Lower leg skin (tissue), 4 donors: ENCODE results near the gene TMA7. TPM values are rescaled to one million over a fixed set of nuclear protein-coding genes. Genes with fewer than 3 reads are reported as not detected.

ENCODE experiments used
- DNase-seq, 2 donors: peaks; one replicate each; pipeline ENCODE4 v3.0.0-alpha.2; 2019; ENCODE audit warnings: low spot score in 2 of 2
- H3K4me3 ChIP-seq: fragments of 200-600 bp; sonication (generic); 2 replicates; pipeline ENCODE4 v1.5.1; 2017; ENCODE audit warnings: mild to moderate bottlenecking, low read depth; ENCODE audit not compliant: poor library complexity, severe bottlenecking
- POLR2A ChIP-seq, 2 donors: fragments of 450-650 bp; IDR thresholded peaks; one replicate each; pipeline ENCODE4 v1.6.1; 2016 to 2017; ENCODE audit warnings: antibody characterized with exemption in 2 of 2, mild to moderate bottlenecking in 1 of 2, moderate library complexity in 1 of 2
- WGBS, 2 donors: methylation state at CpG; one replicate each; pipeline ENCODE4 v1.1.5; 2018; 5-methylcytosine and 5-hydroxymethylcytosine counted together
- intact Hi-C: fragments of 100-400 bp; cut with DNase I; formaldehyde crosslinking; loops from one replicate; pipeline ENCODE4 v1.15.0; 2023; ENCODE audit warnings: low total_unique reads
- total RNA-seq, 4 donors: library from RNA; depleted of rRNA; stranded (reverse); fragments of >200 nt; gene quantifications; one replicate each; pipeline ENCODE4 v1.1.0, GENCODE V29; 2016
- TF ChIP-seq, protein P1 (sequence below), 3 donors: fragments of 450-650 bp; IDR thresholded peaks; one replicate each; pipeline ENCODE4 v1.5.1; 2016; ENCODE audit warnings: antibody characterized with exemption in 3 of 3, mild to moderate bottlenecking in 3 of 3, moderate library complexity in 2 of 3

Gene TMA7
- total RNA-seq, 4 donors from 2014 or later = 173 to 271 (median 250) TPM

DNA sequence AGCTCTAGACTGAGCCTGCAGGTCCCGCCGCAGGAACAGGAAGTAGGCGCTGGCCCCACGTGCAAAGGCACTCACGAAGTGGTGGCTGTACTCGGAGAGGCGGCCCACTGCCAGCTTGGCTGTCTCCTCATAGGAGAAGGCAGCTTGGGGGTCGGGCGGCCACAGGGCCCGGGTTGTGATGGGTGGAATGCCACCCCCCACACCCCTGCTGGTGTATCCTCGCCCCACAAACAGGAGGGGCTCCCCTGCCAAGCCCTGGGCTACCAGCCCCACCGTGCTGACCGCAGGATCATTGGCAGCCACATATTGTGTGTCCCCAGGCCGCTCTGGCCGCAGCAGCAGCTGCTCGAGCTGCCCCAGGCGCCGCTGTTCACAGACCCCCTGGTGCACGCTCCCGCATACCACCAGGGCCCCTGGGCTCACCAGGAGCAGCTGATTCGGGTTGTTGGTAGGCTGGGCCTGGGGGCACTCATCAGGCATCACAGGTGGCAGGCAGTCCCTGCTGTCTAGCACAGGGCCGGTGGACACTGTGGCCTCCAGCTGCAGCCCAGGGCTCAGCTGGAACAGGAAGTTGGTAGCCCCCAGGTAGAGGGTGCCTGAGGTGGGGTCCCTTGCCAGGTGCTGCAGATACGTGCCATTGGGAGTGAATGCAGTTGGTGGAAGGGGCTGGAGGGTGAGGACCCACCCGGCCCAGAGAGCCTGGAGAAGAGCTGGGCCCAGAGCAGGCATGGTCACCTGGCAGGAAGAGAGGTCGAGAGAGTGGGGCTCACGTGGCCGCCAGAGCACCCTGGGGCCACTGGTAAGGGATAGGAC lies 16.0 kb upstream of the TMA7 start:
- WGBS, 2 donors = 83 to 85% methylated on average over 26 to 27 of the region's 27 CpGs
- no peak overlapping the region for H3K4me3 ChIP-seq
- intact Hi-C loops = no loop called here
- TF ChIP-seq POLR2A (IDR thresholded peaks at IDR 0.05) = no peak
- TF ChIP-seq, protein P1, sequence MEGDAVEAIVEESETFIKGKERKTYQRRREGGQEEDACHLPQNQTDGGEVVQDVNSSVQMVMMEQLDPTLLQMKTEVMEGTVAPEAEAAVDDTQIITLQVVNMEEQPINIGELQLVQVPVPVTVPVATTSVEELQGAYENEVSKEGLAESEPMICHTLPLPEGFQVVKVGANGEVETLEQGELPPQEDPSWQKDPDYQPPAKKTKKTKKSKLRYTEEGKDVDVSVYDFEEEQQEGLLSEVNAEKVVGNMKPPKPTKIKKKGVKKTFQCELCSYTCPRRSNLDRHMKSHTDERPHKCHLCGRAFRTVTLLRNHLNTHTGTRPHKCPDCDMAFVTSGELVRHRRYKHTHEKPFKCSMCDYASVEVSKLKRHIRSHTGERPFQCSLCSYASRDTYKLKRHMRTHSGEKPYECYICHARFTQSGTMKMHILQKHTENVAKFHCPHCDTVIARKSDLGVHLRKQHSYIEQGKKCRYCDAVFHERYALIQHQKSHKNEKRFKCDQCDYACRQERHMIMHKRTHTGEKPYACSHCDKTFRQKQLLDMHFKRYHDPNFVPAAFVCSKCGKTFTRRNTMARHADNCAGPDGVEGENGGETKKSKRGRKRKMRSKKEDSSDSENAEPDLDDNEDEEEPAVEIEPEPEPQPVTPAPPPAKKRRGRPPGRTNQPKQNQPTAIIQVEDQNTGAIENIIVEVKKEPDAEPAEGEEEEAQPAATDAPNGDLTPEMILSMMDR (IDR thresholded peaks at IDR 0.05) = no peak
- DNase-seq = no peak

DNA sequence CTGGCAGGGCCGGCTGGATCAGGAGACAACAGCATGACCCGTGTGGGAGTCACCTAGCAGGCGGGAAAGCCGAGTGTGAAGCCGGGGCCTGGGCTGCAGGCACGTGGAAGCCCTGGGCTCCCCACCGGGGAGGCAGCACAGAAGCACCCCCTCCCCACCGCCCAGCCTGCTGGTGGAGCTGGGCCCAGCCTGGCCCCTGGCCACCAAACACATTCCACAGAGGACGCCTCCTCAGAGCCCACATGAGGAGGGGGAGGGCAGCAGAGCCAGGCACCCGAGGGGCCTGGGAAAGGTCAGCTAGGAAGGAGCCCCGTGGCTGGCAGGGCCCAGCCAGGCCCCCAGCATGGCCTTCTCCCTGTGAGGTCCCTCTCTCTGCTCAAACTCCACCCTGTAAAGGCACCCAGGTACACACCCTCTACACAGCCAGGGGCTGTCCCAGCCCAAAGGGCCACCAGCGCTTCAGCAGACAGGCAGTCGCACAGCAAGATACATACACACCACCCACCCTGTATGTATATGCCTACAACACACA lies 14.7 kb upstream of the TMA7 start:
- intact Hi-C loops = no loop called here
- TF ChIP-seq POLR2A (IDR thresholded peaks at IDR 0.05) = no peak
- TF ChIP-seq, protein P1 (IDR thresholded peaks at IDR 0.05) = no peak
- WGBS, 2 donors = 29 to 55% methylated on average over 6 to 13 of the region's 13 CpGs
- H3K4me3 ChIP-seq = no peak overlapping the region
- no peak for DNase-seq

DNA sequence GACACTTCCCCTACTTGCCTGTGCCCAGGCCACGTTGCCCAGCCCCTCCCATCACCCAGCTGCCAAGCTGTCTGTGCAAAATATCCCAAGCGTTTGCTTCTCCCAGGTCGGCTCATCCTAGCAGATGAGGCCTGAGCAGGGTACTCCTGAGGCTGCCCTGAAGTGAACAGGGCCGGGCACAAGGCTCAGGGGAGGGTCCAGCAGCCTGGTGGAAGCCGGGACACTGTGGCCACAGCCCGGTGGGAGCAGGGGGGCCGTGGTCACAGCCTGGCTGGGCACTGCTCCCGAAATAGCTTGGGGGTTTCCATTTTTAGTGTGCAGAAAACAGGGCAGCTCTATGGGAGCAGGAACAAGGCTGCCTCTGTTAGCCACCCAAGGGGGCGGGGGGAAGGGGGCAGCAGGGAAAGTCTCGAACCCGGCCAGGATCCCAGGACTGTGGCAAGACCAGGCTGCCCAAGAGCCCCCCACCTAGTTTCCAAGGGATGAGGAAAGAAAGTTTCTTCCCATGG lies 13.6 kb upstream of the TMA7 start:
- H3K4me3 ChIP-seq = no peak overlapping the region
- TF ChIP-seq, protein P1 (IDR thresholded peaks at IDR 0.05) = no peak
- TF ChIP-seq POLR2A (IDR thresholded peaks at IDR 0.05) = no peak
- intact Hi-C loops = no loop called here
- 29 to 31% methylated on average over 10 of the region's 11 CpGs for WGBS, 2 donors
- no peak for DNase-seq

DNA sequence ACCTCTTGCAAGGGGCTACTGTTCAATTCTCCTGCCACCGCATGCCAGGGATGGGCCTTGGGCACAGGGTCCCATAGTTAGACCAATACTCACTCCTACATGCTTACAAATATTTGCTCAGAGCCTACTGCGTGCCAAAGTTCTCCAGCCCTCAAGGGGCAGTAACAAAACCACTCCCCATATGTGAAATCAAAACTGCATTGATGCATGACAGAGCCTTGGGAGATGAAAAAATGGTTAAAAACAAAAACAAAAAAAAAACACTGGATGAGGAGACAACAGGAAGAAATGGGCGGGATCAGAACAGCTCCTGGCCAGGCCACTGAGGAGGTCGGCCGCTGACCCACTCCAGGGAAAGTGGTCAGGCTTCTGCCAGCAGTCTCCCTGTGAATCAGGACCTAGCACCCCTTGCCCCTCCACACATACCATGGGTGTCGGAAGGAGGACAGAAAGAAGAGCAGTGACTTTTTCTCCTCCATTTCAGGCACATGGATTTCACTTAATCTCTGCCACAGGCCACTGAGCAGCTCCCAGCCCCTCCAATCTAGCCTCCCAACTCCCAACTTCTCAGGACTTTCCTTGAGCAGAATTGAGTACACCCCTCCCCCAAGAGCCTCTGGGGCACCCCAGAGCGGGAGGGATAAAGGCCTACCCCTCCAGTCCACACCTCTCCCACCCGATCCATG lies 13.0 kb upstream of the TMA7 start:
- WGBS, 2 donors = 29 to 34% methylated on average over 8 of the region's 8 CpGs
- no peak for TF ChIP-seq POLR2A (IDR thresholded peaks at IDR 0.05)
- TF ChIP-seq, protein P1 (IDR thresholded peaks at IDR 0.05) = no peak
- no peak for DNase-seq
- no peak overlapping the region for H3K4me3 ChIP-seq
- intact Hi-C loops = no loop called here

DNA sequence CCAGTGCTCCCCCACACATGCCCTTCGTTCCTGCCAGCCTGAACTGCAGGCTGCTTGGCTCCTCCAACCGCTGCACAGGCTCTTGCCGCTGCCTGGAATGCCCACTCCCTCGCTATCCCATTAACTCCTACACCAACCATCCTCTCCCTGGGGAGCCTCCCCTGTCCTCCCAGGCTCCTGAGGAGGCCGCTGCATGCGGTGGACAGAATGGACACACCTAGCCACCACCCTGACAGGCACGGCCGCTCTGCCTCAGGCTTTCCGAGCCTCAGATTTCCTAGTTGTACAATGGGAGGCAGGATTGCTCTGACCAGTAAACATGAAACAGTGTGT lies 12.5 kb upstream of the TMA7 start:
- no peak overlapping the region for H3K4me3 ChIP-seq
- no peak for DNase-seq
- 28 to 34% methylated on average over 9 of the region's 9 CpGs for WGBS, 2 donors
- intact Hi-C loops = no loop called here
- no peak for TF ChIP-seq POLR2A (IDR thresholded peaks at IDR 0.05)
- TF ChIP-seq, protein P1 (IDR thresholded peaks at IDR 0.05) = no peak
